ENCODE data around the gene GABRA4.

Gene GABRA4

DNA sequence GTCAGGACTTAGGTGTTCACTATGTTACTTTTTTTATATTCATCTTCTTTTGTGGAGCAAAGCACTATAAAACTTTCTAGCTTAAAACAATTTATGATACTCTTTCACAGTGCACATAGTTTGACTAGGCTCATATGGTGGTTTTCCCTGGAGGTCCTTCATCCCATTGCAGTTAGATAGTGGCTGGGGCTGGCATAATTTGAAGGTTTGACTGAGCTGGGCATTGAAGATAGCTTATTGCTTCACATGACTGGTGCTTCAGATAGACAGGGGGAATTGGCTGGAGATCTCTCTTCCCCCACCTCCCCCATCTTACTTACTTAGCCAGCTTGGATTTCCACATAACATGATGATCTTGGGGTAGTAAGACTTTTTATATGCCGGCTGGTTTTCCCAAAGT lies 7.0 kb upstream of the GABRA4 start:
- TF ChIP-seq, protein P1, sequence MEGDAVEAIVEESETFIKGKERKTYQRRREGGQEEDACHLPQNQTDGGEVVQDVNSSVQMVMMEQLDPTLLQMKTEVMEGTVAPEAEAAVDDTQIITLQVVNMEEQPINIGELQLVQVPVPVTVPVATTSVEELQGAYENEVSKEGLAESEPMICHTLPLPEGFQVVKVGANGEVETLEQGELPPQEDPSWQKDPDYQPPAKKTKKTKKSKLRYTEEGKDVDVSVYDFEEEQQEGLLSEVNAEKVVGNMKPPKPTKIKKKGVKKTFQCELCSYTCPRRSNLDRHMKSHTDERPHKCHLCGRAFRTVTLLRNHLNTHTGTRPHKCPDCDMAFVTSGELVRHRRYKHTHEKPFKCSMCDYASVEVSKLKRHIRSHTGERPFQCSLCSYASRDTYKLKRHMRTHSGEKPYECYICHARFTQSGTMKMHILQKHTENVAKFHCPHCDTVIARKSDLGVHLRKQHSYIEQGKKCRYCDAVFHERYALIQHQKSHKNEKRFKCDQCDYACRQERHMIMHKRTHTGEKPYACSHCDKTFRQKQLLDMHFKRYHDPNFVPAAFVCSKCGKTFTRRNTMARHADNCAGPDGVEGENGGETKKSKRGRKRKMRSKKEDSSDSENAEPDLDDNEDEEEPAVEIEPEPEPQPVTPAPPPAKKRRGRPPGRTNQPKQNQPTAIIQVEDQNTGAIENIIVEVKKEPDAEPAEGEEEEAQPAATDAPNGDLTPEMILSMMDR (IDR thresholded peaks at IDR 0.05; ENCODE audit: low read depth, low read length, missing control alignments) = no peak
- H3K4me3 ChIP-seq (replicated peaks; ENCODE audit: low read depth, low read length) = no peak overlapping the region
- DNase-seq (ENCODE audit: extremely low read depth, low read depth) = no peak

- no peak for DNase-seq (ENCODE audit: extremely low read depth, low read depth)
- H3K4me3 ChIP-seq (replicated peaks; ENCODE audit: low read depth, low read length) = no peak overlapping the region
- TF ChIP-seq, protein P1 (IDR thresholded peaks at IDR 0.05; ENCODE audit: low read depth, low read length, missing control alignments) = no peak
Measured at GRCh38 chr4:46999566-46999965, 6.2 kb upstream of the GABRA4 start.

- no peak for DNase-seq (ENCODE audit: extremely low read depth, low read depth)
- no peak overlapping the region for H3K4me3 ChIP-seq (replicated peaks; ENCODE audit: low read depth, low read length)
- TF ChIP-seq, protein P1 (IDR thresholded peaks at IDR 0.05; ENCODE audit: low read depth, low read length, missing control alignments) = no peak
Measured at GRCh38 chr4:46994007-46994405, 625 bp upstream of the GABRA4 start.

DNA sequence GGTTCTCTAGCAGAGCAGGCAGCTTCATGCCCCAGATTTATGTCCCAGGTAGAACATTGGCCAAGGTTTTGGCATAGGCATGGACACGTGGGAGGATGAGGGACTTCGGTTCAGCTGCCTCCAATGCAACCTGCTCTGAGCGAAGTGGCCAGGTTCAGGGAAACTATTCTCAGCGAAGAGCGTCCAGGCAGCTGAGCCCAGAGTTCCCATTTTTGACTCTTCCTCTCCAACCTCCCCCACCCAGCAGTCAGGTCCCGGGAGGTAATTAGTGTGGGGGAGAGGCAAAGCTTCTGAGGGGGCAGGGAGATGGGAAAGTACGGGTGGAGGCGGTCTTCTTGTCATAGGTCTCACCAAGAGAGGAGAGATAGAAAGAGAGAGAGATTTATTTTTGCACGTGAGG lies 1.0 kb downstream of the GABRA4 start:
- TF ChIP-seq, protein P1 (IDR thresholded peaks at IDR 0.05; ENCODE audit: low read depth, low read length, missing control alignments) = no peak
- no peak overlapping the region for H3K4me3 ChIP-seq (replicated peaks; ENCODE audit: low read depth, low read length)
- no peak for DNase-seq (ENCODE audit: extremely low read depth, low read depth)

DNA sequence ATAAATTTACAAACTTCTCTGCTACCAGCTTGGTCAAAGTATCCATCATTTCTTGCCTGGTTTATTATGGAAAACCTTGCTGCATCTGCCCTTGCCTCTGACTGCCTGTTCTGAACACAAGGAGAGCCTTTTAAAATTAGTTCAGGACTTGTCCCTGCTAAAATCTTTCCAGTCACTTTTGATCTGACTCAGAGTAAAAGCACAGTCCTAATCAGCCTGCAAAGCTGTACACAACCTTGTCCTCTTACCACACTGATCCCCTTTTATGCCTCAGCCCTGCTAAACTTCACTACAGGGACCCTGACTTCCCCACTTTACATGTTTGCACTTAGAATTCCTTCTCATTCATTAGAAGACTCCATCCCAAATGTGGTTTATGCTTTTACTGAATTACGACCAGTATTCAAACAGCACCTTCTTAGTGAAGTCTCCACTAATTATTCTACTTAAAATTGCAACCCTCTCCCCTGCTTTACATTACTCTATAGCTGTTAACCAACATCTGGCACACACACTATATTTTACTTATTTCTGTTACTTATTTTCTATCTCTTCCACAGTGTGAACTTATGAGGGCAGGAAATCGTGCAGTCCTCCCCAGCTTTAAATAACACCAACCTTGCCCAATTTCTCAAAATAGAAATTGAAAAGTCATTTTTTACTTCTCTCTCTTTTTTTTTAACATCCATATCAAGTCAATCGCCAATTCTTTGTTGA lies 6.3 kb downstream of the GABRA4 start:
- TF ChIP-seq, protein P1 (IDR thresholded peaks at IDR 0.05; ENCODE audit: low read depth, low read length, missing control alignments) = no peak
- DNase-seq (ENCODE audit: extremely low read depth, low read depth) = no peak
- H3K4me3 ChIP-seq (replicated peaks; ENCODE audit: low read depth, low read length) = no peak overlapping the region

DNA sequence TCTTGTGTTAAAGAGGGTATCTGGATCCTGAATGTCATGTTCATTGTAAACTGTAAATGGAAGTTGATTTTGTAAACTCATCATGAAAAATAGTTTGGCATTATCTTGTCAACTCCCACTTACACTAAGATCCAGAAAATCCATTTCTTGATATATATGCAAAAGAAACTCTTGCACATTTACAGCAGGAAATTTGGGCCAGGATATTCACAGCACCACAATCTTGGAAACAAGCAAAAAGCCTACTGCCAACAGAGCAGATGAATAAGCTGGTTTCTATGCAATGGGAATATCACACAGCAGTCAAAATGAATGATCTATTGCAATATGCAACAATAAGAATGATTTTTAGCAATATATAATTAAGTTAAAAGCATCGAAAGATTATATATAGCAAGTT lies 8.6 kb downstream of the GABRA4 start:
- no peak overlapping the region for H3K4me3 ChIP-seq (replicated peaks; ENCODE audit: low read depth, low read length)
- DNase-seq (ENCODE audit: extremely low read depth, low read depth) = no peak
- TF ChIP-seq, protein P1 (IDR thresholded peaks at IDR 0.05; ENCODE audit: low read depth, low read length, missing control alignments) = no peak

GRCh38 chr4:46980851-46981250 lies 12.5 kb downstream of the GABRA4 start:
- no peak for DNase-seq (ENCODE audit: extremely low read depth, low read depth)
- TF ChIP-seq, protein P1 (IDR thresholded peaks at IDR 0.05; ENCODE audit: low read depth, low read length, missing control alignments) = no peak
- no peak overlapping the region for H3K4me3 ChIP-seq (replicated peaks; ENCODE audit: low read depth, low read length)

Measured in HFF-Myc (cell line).